ELF-1 (cell line): ENCODE measurements around the gene FAM171A2.
"Not testable (repeated sequence)": the region's sequence is repeated elsewhere in the genome, so short reads cannot be mapped to it uniquely, and the experiment has no call there.

Source experiments
- DNase-seq: peaks from one replicate; pipeline ENCODE4 v3.0.0-alpha.2; 2016; ENCODE audit warnings: low read depth, low spot score

The FAM171A2 gene

GRCh38 chr17:44363613-44364159 lies at the start of gene FAM171A2:
TSS of gene FAM171A2 (minus strand) at chr17:44363853. CDS start at chr17:44363714, 139 bp downstream.
- DNase-seq, result peak; percentile 52

GRCh38 chr17:44409309-44410028 lies 45.8 kb upstream of the FAM171A2 start:
- DNase-seq, result no peak

GRCh38 chr17:44408786-44409185 lies 45.1 kb upstream of the FAM171A2 start:
- DNase-seq, result no peak

GRCh38 chr17:44402564-44403172 lies 39.0 kb upstream of the FAM171A2 start:
- DNase-seq, result no peak

GRCh38 chr17:44400226-44400847 lies 36.7 kb upstream of the FAM171A2 start:
- DNase-seq, result no peak

GRCh38 chr17:44398692-44399691 lies 35.3 kb upstream of the FAM171A2 start:
- no peak for DNase-seq

GRCh38 chr17:44397479-44398440 lies 34.1 kb upstream of the FAM171A2 start:
- no peak for DNase-seq

- no peak for DNase-seq
These were observed 33.3 kb upstream of the FAM171A2 start for GRCh38 chr17:44396946-44397345.

GRCh38 chr17:44394833-44395232 lies 31.2 kb upstream of the FAM171A2 start:
- no peak for DNase-seq

GRCh38 chr17:44394112-44394511 lies 30.5 kb upstream of the FAM171A2 start:
- not testable (repeated sequence) for DNase-seq

- no peak for DNase-seq
These were observed 26.7 kb upstream of the FAM171A2 start for GRCh38 chr17:44390250-44390870.

- no peak for DNase-seq
These were observed 26.1 kb upstream of the FAM171A2 start for GRCh38 chr17:44389723-44390202.

GRCh38 chr17:44389281-44389680 lies 25.6 kb upstream of the FAM171A2 start, which contains the start of gene ITGA2B:
TSS of gene ITGA2B (minus strand) at chr17:44389649. CDS start at chr17:44389473, 176 bp downstream.
- DNase-seq, result no peak

GRCh38 chr17:44387804-44388203 lies 24.2 kb upstream of the FAM171A2 start:
- DNase-seq, result no peak

- no peak for DNase-seq
These were observed 22.5 kb upstream of the FAM171A2 start for GRCh38 chr17:44386182-44386525.

- DNase-seq, result peak; percentile 66
These were observed 21.9 kb upstream of the FAM171A2 start for GRCh38 chr17:44385287-44386181.

- peak; percentile 78 for DNase-seq
These were observed 21.2 kb upstream of the FAM171A2 start for GRCh38 chr17:44384823-44385286.

GRCh38 chr17:44384281-44384822 lies 20.7 kb upstream of the FAM171A2 start:
- no peak for DNase-seq
